H1 (cell line): ENCODE data around the gene PMFBP1. TPM values are rescaled to one million over a fixed set of nuclear protein-coding genes. Genes with fewer than 3 reads are reported as not detected.

Experiments
- GTF2F1 ChIP-seq: IDR thresholded peaks from 2 replicates; pipeline ENCODE4 v1.6.1; 2012; ENCODE audit warnings: low read depth, low read length, improper control_type of control experiment, borderline replicate concordance
- RAD21 ChIP-seq, 2 experiments: IDR thresholded peaks in 1 of 2; conservative IDR thresholded peaks in 1 of 2; 2 replicates each; pipeline ENCODE4 v1.6.1; 2011; ENCODE audit warnings: low read depth in 2 of 2, low read length in 2 of 2, improper control_type of control experiment in 1 of 2, inconsistent platforms in 1 of 2, mild to moderate bottlenecking in 1 of 2, moderate library complexity in 1 of 2
- RFX5 ChIP-seq: IDR thresholded peaks from 2 replicates; pipeline ENCODE4 v1.6.1; 2011; ENCODE audit warnings: low read depth, low read length, improper control_type of control experiment, borderline replicate concordance
- SP4 ChIP-seq: IDR thresholded peaks from 2 replicates; pipeline ENCODE4 v1.6.1; 2012; ENCODE audit warnings: low read length, inconsistent platforms
- SUZ12 ChIP-seq: fragments of 200-600 bp; sonication (generic); IDR thresholded peaks from 2 replicates; pipeline ENCODE4 v1.6.1; 2012; ENCODE audit warnings: mild to moderate bottlenecking, inconsistent platforms, low read length, moderate library complexity, mixed read lengths
- polyA plus RNA-seq, 7 experiments: library from polyadenylated mRNA; depleted of rRNA in 3 of 7; stranded (reverse) in 5 of 7; unstranded in 2 of 7; fragments of >200 nt in 5 of 7; fragments of 200-250 nt in 2 of 7; gene quantifications; 1 replicate in 5 of 7; 2 replicates in 1 of 7; 4 replicates in 1 of 7; pipeline versions ENCODE4 v1.2.1 to v1.2.3, GENCODE V29; 2011 to 2013; ENCODE audit warnings: missing spikeins in 2 of 7, mixed read lengths in 2 of 7
- total RNA-seq: library from RNA; stranded (reverse); fragmentation: NEBNext Ultra II Directional; extraction: Animal tissue kit (Norgen Biotek cat#: 25700); gene quantifications from 2 replicates; pipeline ENCODE4 v1.2.1, GENCODE V29; 2021

The PMFBP1 gene
- total and polyA plus RNA-seq, 2 of the 8 experiments (the other 6 are each of a cell fraction or from before 2014, with no cell fraction given), result 0.32 to 1.6 TPM

DNA sequence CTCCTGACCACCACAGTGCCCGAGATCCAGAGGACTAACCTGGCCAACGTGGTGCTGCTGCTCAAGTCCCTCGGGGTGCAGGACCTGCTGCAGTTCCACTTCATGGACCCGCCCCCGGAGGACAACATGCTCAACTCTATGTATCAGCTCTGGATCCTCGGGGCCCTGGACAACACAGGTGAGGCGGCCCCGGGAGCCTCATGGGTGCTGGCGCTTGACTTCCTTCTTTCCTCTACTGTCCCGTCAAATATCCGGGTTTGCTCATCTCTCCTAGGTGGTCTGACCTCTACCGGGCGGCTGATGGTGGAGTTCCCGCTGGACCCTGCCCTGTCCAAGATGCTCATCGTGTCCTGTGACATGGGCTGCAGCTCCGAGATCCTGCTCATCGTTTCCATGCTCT, 64.6 kb downstream of the PMFBP1 start (continued):
- no peak for TF ChIP-seq RFX5
- no peak for TF ChIP-seq SP4
- TF ChIP-seq SUZ12, result no peak
- TF ChIP-seq GTF2F1, result no peak
- TF ChIP-seq RAD21 (IDR thresholded peaks at IDR 0.05 in 1 of 2, conservative IDR thresholded peaks at IDR 0.05 in 1 of 2; ENCODE audit: low read depth in 2 of 2, low read length in 2 of 2), result no peak
- TF ChIP-seq, all 59 proteins: peak for 0
